Activated CD4-positive, alpha-beta T cell treated with anti-CD3 and anti-CD28 coated beads, Interleukin-2, amount 10 ng/mL, durations not matched to agents 24 days and 14 days (primary cell): ENCODE results near the gene TMEM192. TPM values are rescaled to one million over a fixed set of nuclear protein-coding genes. Genes with fewer than 3 reads are reported as not detected.
A peak's percentile ranks its signal among the peaks of the same experiment; 100 is the strongest.
"Not testable (repeated sequence)": the region's sequence is repeated elsewhere in the genome, so short reads cannot be mapped to it uniquely, and the experiment has no call there.

Source experiments
- DNase-seq: peaks from one replicate; pipeline ENCODE4 v3.0.0; 2022
- H3K27ac Mint-ChIP-seq: one replicate; pipeline ENCODE4 v1.8.0; 2022; ENCODE audit warnings: mild to moderate bottlenecking, mixed read lengths
- H3K27me3 Mint-ChIP-seq: one replicate; pipeline ENCODE4 v1.8.0; 2022; ENCODE audit warnings: mixed read lengths
- H3K36me3 Mint-ChIP-seq: one replicate; pipeline ENCODE4 v1.8.0; 2022; ENCODE audit warnings: low read depth, mild to moderate bottlenecking, mixed read lengths
- H3K4me1 Mint-ChIP-seq: one replicate; pipeline ENCODE4 v1.8.0; 2021; ENCODE audit warnings: mixed read lengths
- H3K4me3 Mint-ChIP-seq: one replicate; pipeline ENCODE4 v1.8.0; 2022; ENCODE audit warnings: mild to moderate bottlenecking, moderate library complexity, mixed read lengths
- H3K9me3 Mint-ChIP-seq: one replicate; pipeline ENCODE4 v1.8.0; 2021; ENCODE audit warnings: mixed read lengths
- intact Hi-C: fragments of 100-400 bp; cut with micrococcal nuclease; formaldehyde crosslinking; loops from one replicate; pipeline ENCODE4 v1.15.1; 2023
- total RNA-seq: library from RNA; stranded (reverse); gene quantifications from 2 replicates; pipeline ENCODE4 v1.2.3, GENCODE V29; 2022

Gene TMEM192
- total RNA-seq: 10.0 and 11.0 TPM in 2 replicates

- Mint-ChIP-seq H3K36me3 (no peaks in the 10 kb centered on the region), H3K9me3 (no peaks in the 10 kb centered on the region), H3K4me3 (peak within 1 kb of the TSS; percentile 97)
These were observed at the start of gene TMEM192 for GRCh38 chr4:165112368-165113121. TMEM192 (minus strand) TSS chr4:165112860; CDS start chr4:165112773, 87 bp downstream.

GRCh38 chr4:165158762-165159161 is 46.1 kb upstream of the TMEM192 start:
- no peak overlapping the region for H3K4me3 Mint-ChIP-seq
- H3K36me3 Mint-ChIP-seq: no peaks in the 10 kb centered on the region
- H3K4me1 Mint-ChIP-seq: no peaks in the 10 kb centered on the region
- H3K27me3 Mint-ChIP-seq: peaks cover 17% of the 10 kb centered on the region
- intact Hi-C loops: no loop called here
- H3K27ac Mint-ChIP-seq: no peak overlapping the region
- no peak for DNase-seq
- H3K9me3 Mint-ChIP-seq: peaks cover 7% of the 10 kb centered on the region

More at GRCh38 chr4:165112368-165113121, at the start of gene TMEM192:
- intact Hi-C loops: loop anchor here (1.0 to 5.0 kb wide), 5 partner anchors 94 to 1945 kb away; partner anchors contain the start of genes KLHL2, MSMO1 and NAF1
- Mint-ChIP-seq H3K4me1 (peaks cover 13% of the 10 kb centered on the region), H3K27me3 (peaks cover 11% of the 10 kb centered on the region), H3K27ac (peak within 1 kb of the TSS; percentile 94)
- peak; percentile 97 for DNase-seq

DNA sequence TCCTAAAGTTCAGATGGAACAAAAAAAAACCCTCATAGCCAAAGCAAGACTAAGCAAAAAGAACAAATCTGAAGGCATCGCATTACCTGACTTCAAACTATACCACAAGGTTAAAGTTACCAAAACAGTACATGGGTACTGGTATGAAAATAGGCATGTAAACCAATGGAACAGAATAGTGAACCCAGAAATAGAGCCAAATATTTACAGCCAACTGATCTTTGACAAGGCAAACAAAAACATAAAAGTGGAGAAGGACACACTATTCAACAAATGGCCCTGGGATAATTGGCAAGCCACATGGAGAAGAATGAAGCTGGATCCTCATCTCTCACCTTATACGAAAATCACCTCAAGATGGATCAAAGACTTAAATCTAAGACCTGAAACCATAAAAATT is 44.2 kb upstream of the TMEM192 start:
- intact Hi-C loops: no loop called here
- Mint-ChIP-seq H3K4me3 (no peak overlapping the region), H3K36me3 (no peaks in the 10 kb centered on the region), H3K27me3 (peaks cover 14% of the 10 kb centered on the region), H3K9me3 (peaks cover 7% of the 10 kb centered on the region), H3K27ac (no peak overlapping the region), H3K4me1 (no peaks in the 10 kb centered on the region)
- no peak for DNase-seq

DNA sequence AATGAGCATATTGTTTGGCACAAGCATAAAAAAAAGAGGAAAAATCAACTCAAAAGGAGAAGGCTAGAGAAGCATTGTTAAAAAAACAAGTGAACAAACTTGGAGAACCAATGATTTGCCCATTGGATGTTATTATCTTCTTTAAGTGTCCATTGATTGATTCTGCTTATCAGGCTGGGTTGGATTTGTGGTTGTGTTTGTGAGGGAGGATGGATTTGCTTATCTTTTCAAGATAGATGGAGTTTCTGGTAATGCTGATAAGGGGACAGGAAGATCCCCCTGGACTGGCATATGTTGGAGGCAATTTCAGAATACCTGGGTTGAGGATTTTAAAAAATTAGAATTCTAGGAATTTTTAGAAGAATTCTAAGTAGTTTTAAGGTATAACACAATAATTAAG is 41.8 kb upstream of the TMEM192 start:
- H3K27me3 Mint-ChIP-seq: peaks cover 11% of the 10 kb centered on the region
- intact Hi-C loops: no loop called here

GRCh38 chr4:165152527-165152926 is 39.9 kb upstream of the TMEM192 start:
- H3K9me3 Mint-ChIP-seq: peaks cover 4% of the 10 kb centered on the region
- no peak for DNase-seq
- H3K4me1 Mint-ChIP-seq: no peaks in the 10 kb centered on the region
- H3K36me3 Mint-ChIP-seq: no peaks in the 10 kb centered on the region
- intact Hi-C loops: no loop called here
- H3K27ac Mint-ChIP-seq: no peak overlapping the region
- H3K27me3 Mint-ChIP-seq: peaks cover 11% of the 10 kb centered on the region
- no peak overlapping the region for H3K4me3 Mint-ChIP-seq

More for the DNA sequence above, 41.8 kb upstream of the TMEM192 start:
- Mint-ChIP-seq H3K9me3 (peaks cover 7% of the 10 kb centered on the region), H3K4me3 (no peak overlapping the region), H3K27ac (no peak overlapping the region), H3K36me3 (no peaks in the 10 kb centered on the region), H3K4me1 (no peaks in the 10 kb centered on the region)
- DNase-seq: no peak

DNA sequence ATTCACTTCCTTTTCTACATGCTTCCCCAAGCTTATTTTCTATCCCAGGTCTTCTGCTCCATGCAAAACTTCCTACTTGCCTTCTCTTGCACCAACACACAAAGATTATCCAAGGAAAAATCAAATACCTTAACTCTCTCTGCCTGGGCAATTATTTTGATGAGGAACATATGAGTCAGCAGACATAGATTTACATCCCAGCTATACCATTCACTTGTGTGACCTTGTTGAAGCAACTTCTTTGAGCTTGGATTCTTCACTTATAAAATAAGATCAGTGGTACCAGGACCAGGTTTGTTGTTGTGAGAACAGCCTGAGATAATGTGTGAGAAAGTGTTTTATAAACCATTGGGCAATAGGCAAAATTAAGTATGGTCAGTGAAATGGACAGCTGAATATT is 39.1 kb upstream of the TMEM192 start:
- no peaks in the 10 kb centered on the region for H3K4me1 Mint-ChIP-seq
- H3K4me3 Mint-ChIP-seq: no peak overlapping the region
- DNase-seq: no peak
- no peak overlapping the region for H3K27ac Mint-ChIP-seq
- peaks cover 4% of the 10 kb centered on the region for H3K9me3 Mint-ChIP-seq
- H3K36me3 Mint-ChIP-seq: no peaks in the 10 kb centered on the region
- H3K27me3 Mint-ChIP-seq: peaks cover 8% of the 10 kb centered on the region
- intact Hi-C loops: no loop called here

- Mint-ChIP-seq H3K4me1 (no peaks in the 10 kb centered on the region), H3K27ac (no peak overlapping the region), H3K9me3 (peaks cover 4% of the 10 kb centered on the region), H3K27me3 (peaks cover 8% of the 10 kb centered on the region), H3K36me3 (no peaks in the 10 kb centered on the region), H3K4me3 (no peak overlapping the region)
- no peak for DNase-seq
- intact Hi-C loops: no loop called here
These were observed 37.9 kb upstream of the TMEM192 start for GRCh38 chr4:165150545-165150944.

- DNase-seq: no peak
- no peak overlapping the region for H3K4me3 Mint-ChIP-seq
- no peak overlapping the region for H3K27ac Mint-ChIP-seq
- intact Hi-C loops: loop anchor here (10.0 kb wide), 1 partner anchor 116 kb away; no protein-coding TSS in a partner anchor
- peaks cover 2% of the 10 kb centered on the region for H3K27me3 Mint-ChIP-seq
- peaks cover 7% of the 10 kb centered on the region for H3K9me3 Mint-ChIP-seq
- peaks cover 3% of the 10 kb centered on the region for H3K4me1 Mint-ChIP-seq
- H3K36me3 Mint-ChIP-seq: no peaks in the 10 kb centered on the region
These were observed 26.2 kb upstream of the TMEM192 start for GRCh38 chr4:165138843-165139242.

DNA sequence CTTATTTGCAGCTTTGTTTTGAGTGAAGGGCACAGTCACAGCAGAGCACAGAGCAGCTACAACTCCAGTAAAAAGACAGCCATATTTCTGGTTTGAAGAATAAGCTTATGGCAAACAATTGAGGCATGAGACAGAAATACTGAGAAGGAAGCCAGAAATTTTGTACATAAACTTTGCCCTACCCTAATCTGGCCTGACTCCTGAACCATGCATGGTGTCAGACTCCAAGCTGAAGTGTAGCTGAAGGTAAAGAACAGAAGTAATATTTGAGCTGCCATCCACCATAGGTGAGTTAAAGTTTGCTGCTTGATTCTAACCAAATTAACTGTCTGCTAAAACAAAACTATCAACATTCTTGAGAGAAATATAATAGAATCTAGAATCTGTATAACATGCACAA is 24.5 kb upstream of the TMEM192 start:
- Mint-ChIP-seq H3K36me3 (no peaks in the 10 kb centered on the region), H3K27ac (no peak overlapping the region), H3K4me1 (peaks cover 9% of the 10 kb centered on the region), H3K27me3 (no peaks in the 10 kb centered on the region), H3K9me3 (peaks cover 7% of the 10 kb centered on the region), H3K4me3 (no peak overlapping the region)
- DNase-seq: no peak
- intact Hi-C loops: loop anchor here (10.0 kb wide), 1 partner anchor 118 kb away; no protein-coding TSS in a partner anchor

GRCh38 chr4:165136529-165136928 is 23.9 kb upstream of the TMEM192 start:
- Mint-ChIP-seq H3K27ac (no peak overlapping the region), H3K36me3 (no peaks in the 10 kb centered on the region)

DNA sequence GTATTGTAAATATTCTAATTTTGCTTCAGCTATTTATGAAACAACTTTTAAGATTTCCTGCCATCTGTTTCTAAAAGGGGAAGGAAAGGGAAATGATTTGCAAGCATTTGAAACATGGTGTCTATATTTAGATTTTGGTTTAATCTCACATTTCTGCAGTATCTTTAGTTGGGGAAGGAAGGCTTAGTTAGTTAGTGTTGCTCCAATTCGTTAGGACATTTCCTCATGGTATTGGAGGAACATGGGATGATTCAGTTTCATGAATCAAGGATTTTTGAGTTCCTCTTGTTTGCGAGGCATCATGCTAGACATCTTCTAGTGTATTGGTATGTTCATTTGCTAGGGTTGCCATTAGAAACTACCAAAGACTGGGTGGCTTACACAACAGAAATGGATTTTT is 20.5 kb upstream of the TMEM192 start:
- Mint-ChIP-seq H3K27me3 (peaks cover 13% of the 10 kb centered on the region), H3K9me3 (peaks cover 7% of the 10 kb centered on the region), H3K4me3 (no peak overlapping the region), H3K36me3 (no peaks in the 10 kb centered on the region), H3K4me1 (peaks cover 17% of the 10 kb centered on the region), H3K27ac (no peak overlapping the region)
- DNase-seq: no peak
- intact Hi-C loops: loop anchor here (5.0 to 10.0 kb wide), 3 partner anchors 74 to 194 kb away; partner anchors contain the start of genes KLHL2 and MSMO1

More at GRCh38 chr4:165136529-165136928, 23.9 kb upstream of the TMEM192 start:
- Mint-ChIP-seq H3K27me3 (no peaks in the 10 kb centered on the region), H3K9me3 (peaks cover 7% of the 10 kb centered on the region), H3K4me1 (peaks cover 9% of the 10 kb centered on the region), H3K4me3 (no peak overlapping the region)
- no peak for DNase-seq
- intact Hi-C loops: loop anchor here (10.0 kb wide), 1 partner anchor 118 kb away; no protein-coding TSS in a partner anchor

DNA sequence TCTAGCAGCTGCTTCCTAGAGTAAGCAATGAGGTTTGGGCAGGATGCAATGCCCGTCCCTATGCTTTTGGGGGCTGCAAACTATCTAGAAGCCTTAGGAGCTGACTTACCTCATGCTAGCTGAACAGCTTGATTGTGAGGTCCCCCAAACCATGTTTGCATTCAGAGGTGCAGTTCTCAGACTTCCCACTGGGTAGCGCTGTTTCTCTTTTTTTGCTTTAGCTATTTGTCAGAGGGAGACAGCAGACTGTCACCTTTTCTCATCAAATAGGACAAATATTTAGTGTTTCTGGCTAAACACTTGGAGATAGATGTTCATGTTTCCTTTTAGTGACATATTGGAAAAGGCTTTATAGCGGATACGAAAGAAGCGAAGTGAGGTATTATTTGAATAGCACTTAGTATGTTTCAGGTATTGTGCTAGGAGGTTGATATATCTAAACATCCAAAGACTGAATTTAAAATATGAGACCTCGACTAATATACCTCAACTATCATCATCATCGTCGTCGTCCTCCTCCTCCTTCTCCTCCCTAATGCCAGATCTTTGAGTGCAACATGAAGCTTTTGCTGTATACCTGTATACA is 18.7 kb upstream of the TMEM192 start:
- Mint-ChIP-seq H3K4me1 (peaks cover 17% of the 10 kb centered on the region), H3K4me3 (no peak overlapping the region), H3K27ac (no peak overlapping the region), H3K27me3 (peaks cover 17% of the 10 kb centered on the region), H3K9me3 (peaks cover 3% of the 10 kb centered on the region), H3K36me3 (no peaks in the 10 kb centered on the region)
- DNase-seq: peak; percentile 95
- intact Hi-C loops: loop anchor here (1.0 to 10.0 kb wide), 5 partner anchors 76 to 333 kb away; partner anchors contain the start of genes KLHL2 and MSMO1

DNA sequence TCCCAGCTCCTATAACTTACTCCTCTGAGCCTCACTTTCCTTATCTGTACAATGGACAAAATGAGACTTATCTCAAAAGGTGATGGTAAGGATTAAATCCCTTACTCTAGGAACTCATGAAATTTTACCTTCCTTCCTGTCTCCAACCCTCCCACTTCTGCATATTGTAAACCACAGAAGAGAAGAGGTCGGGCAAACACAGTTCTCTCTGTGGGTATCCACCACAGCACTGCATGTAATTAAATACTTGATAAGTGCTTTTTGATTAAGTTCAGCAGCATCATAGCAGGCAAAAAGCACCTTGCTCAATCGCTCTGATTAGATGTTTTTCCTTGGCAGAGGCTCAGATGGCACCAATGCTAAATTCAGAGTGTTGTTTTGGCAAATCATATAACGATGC is 17.3 kb upstream of the TMEM192 start:
- Mint-ChIP-seq H3K9me3 (peaks cover 3% of the 10 kb centered on the region), H3K4me1 (peaks cover 17% of the 10 kb centered on the region), H3K27me3 (peaks cover 17% of the 10 kb centered on the region), H3K36me3 (no peaks in the 10 kb centered on the region), H3K27ac (no peak overlapping the region), H3K4me3 (no peak overlapping the region)
- no peak for DNase-seq
- intact Hi-C loops: loop anchor here (5.0 to 10.0 kb wide), 3 partner anchors 77 to 197 kb away; partner anchors contain the start of genes KLHL2 and MSMO1

- peaks cover 21% of the 10 kb centered on the region for H3K27me3 Mint-ChIP-seq
- DNase-seq, H3K27ac Mint-ChIP-seq, H3K36me3 Mint-ChIP-seq, H3K4me1 Mint-ChIP-seq, H3K4me3 Mint-ChIP-seq, H3K9me3 Mint-ChIP-seq, intact Hi-C loops: not testable (repeated sequence)
These were observed 13.3 kb upstream of the TMEM192 start for GRCh38 chr4:165125869-165126499.
